Fibroblast of peridontal ligament (primary cell): ENCODE data around the gene CHST11.

Experiments
- DNase-seq: peaks from one replicate; pipeline ENCODE4 v3.0.0-alpha.2; 2010; ENCODE audit errors: extremely low read depth

CHST11 gene

GRCh38 chr12:104433061-104433460 lies 23.7 kb upstream of the CHST11 start:
- DNase-seq = no peak

- DNase-seq = no peak
Observed at GRCh38 chr12:104434129-104434528, 22.6 kb upstream of the CHST11 start.

GRCh38 chr12:104435175-104435574 lies 21.6 kb upstream of the CHST11 start:
- no peak for DNase-seq

GRCh38 chr12:104435765-104436164 lies 21.0 kb upstream of the CHST11 start:
- no peak for DNase-seq

GRCh38 chr12:104436790-104437189 lies 20.0 kb upstream of the CHST11 start:
- no peak for DNase-seq

- DNase-seq = no peak
Observed at GRCh38 chr12:104438134-104438533, 18.6 kb upstream of the CHST11 start.

GRCh38 chr12:104439137-104439536 lies 17.6 kb upstream of the CHST11 start:
- no peak for DNase-seq

- DNase-seq = no peak
Observed at GRCh38 chr12:104443008-104443407, 13.7 kb upstream of the CHST11 start.

GRCh38 chr12:104446646-104447421 lies 9.9 kb upstream of the CHST11 start:
- DNase-seq = no peak

- DNase-seq = no peak
Observed at GRCh38 chr12:104448031-104448430, 8.7 kb upstream of the CHST11 start.

GRCh38 chr12:104448451-104448850 lies 8.3 kb upstream of the CHST11 start:
- no peak for DNase-seq

GRCh38 chr12:104450700-104451099 lies 6.0 kb upstream of the CHST11 start:
- no peak for DNase-seq

GRCh38 chr12:104452087-104452486 lies 4.7 kb upstream of the CHST11 start:
- DNase-seq = no peak

GRCh38 chr12:104453133-104453532 lies 3.6 kb upstream of the CHST11 start:
- DNase-seq = no peak

- peak; percentile 48 for DNase-seq
Observed at GRCh38 chr12:104454997-104455396, 1.8 kb upstream of the CHST11 start.

GRCh38 chr12:104455578-104456416 lies 951 bp upstream of the CHST11 start:
- DNase-seq = no peak

- DNase-seq = peak; percentile 74
Observed at GRCh38 chr12:104456950-104457745, 400 bp downstream of the CHST11 start.

GRCh38 chr12:104457746-104458693 lies 1.3 kb downstream of the CHST11 start:
- DNase-seq = no peak

GRCh38 chr12:104458694-104459367 lies 2.1 kb downstream of the CHST11 start:
- peak; percentile 44 for DNase-seq

GRCh38 chr12:104459368-104459909 lies 2.7 kb downstream of the CHST11 start:
- peak; percentile 25 for DNase-seq
